G401 (cell line): ENCODE data around the gene SUV39H1. TPM values are rescaled to one million over a fixed set of nuclear protein-coding genes. Genes with fewer than 3 reads are reported as not detected.

Experiments used
- DNase-seq: peaks from one replicate; pipeline ENCODE4 v3.0.0-alpha.2; 2015; ENCODE audit warnings: low spot score
- in situ Hi-C: cut with HindIII; loops from 2 replicates; pipeline ENCODE4 v1.10.0; 2016; ENCODE audit warnings: low sequenced_read_pairs, mixed read lengths
- total RNA-seq: library from RNA; depleted of rRNA; stranded (reverse); fragments of >200 nt; shearing (Covaris generic); gene quantifications from 2 replicates; pipeline ENCODE4 v1.2.3, GENCODE V29; 2014

Gene SUV39H1
- total RNA-seq, 1 experiment from 2014 or later = 13.3 TPM

- in situ Hi-C loops = no loop called here
- no peak for DNase-seq
Observed at GRCh38 chrX:48709522-48710112, 13.1 kb downstream of the SUV39H1 start.

- in situ Hi-C loops = no loop called here
- DNase-seq = no peak
Observed at GRCh38 chrX:48711162-48711928, 14.8 kb downstream of the SUV39H1 start.

GRCh38 chrX:48711929-48712505, 15.5 kb downstream of the SUV39H1 start:
- in situ Hi-C loops = no loop called here
- no peak for DNase-seq

- in situ Hi-C loops = no loop called here
- DNase-seq = no peak
Observed at GRCh38 chrX:48713847-48714246, 17.3 kb downstream of the SUV39H1 start.

- in situ Hi-C loops = no loop called here
Observed at GRCh38 chrX:48714573-48714972, 18.0 kb downstream of the SUV39H1 start.

GRCh38 chrX:48715072-48715471, 18.5 kb downstream of the SUV39H1 start:
- in situ Hi-C loops = no loop called here
- no peak for DNase-seq

More at GRCh38 chrX:48714573-48714972, 18.0 kb downstream of the SUV39H1 start:
- DNase-seq = no peak

- in situ Hi-C loops = no loop called here
Observed at GRCh38 chrX:48715876-48716502, 19.5 kb downstream of the SUV39H1 start.

GRCh38 chrX:48719958-48720357, 23.4 kb downstream of the SUV39H1 start:
- in situ Hi-C loops = no loop called here

More at GRCh38 chrX:48715876-48716502, 19.5 kb downstream of the SUV39H1 start:
- no peak for DNase-seq

GRCh38 chrX:48720577-48721250, 24.2 kb downstream of the SUV39H1 start:
- DNase-seq = no peak
- in situ Hi-C loops = no loop called here

More at GRCh38 chrX:48719958-48720357, 23.4 kb downstream of the SUV39H1 start:
- no peak for DNase-seq

- DNase-seq = no peak
Observed at GRCh38 chrX:48721916-48722315, 25.4 kb downstream of the SUV39H1 start.

GRCh38 chrX:48726596-48726995, 30.1 kb downstream of the SUV39H1 start:
- in situ Hi-C loops = no loop called here
- no peak for DNase-seq

More at GRCh38 chrX:48721916-48722315, 25.4 kb downstream of the SUV39H1 start:
- in situ Hi-C loops = no loop called here

- DNase-seq = no peak
- in situ Hi-C loops = no loop called here
Observed at GRCh38 chrX:48728653-48729052, 32.1 kb downstream of the SUV39H1 start.

- DNase-seq = peak; percentile 8
- in situ Hi-C loops = no loop called here
Observed at GRCh38 chrX:48736303-48736702, 39.8 kb downstream of the SUV39H1 start.

GRCh38 chrX:48736878-48737212, 40.3 kb downstream of the SUV39H1 start:
- no peak for DNase-seq
- in situ Hi-C loops = no loop called here

- DNase-seq = peak; percentile 97
- in situ Hi-C loops = no loop called here
Observed at GRCh38 chrX:48737213-48737938, 40.8 kb downstream of the SUV39H1 start.

GRCh38 chrX:48737940-48738339, 41.4 kb downstream of the SUV39H1 start:
- no peak for DNase-seq
- in situ Hi-C loops = no loop called here

GRCh38 chrX:48741834-48742233, 45.3 kb downstream of the SUV39H1 start:
- no peak for DNase-seq

GRCh38 chrX:48745222-48745621, 48.7 kb downstream of the SUV39H1 start:
- in situ Hi-C loops = no loop called here
- no peak for DNase-seq

More at GRCh38 chrX:48741834-48742233, 45.3 kb downstream of the SUV39H1 start:
- in situ Hi-C loops = no loop called here
